Right ventricle myocardium superior (tissue), 1 donor: ENCODE data around the gene MTMR12. TPM values are rescaled to one million over a fixed set of nuclear protein-coding genes. Genes with fewer than 3 reads are reported as not detected.

Source experiments
- total RNA-seq: library from RNA; stranded (reverse); fragmentation: NEBNext Ultra II Directional; extraction: Animal tissue kit (Norgen Biotek cat#: 25700); gene quantifications from one replicate; pipeline ENCODE4 v1.2.1, GENCODE V29; 2021
- donor health status: DM: no; HTN: yes; CAD: no; lungs with severe emphysema.

MTMR12 gene
- total RNA-seq, 1 donor from 2014 or later, result 14.6 TPM

Other genes with a start within 250 kb of the MTMR12 start
- 35.9 TPM for gene GOLPH3, start 138.6 kb downstream of the MTMR12 start, total RNA-seq
- 46.9 TPM for gene ZFR, start 131.8 kb upstream of the MTMR12 start, total RNA-seq